GM19099 (cell line): ENCODE measurements around the gene AKAP8.
A peak's percentile ranks its signal among the peaks of the same experiment; 100 is the strongest.

Source experiments
- POLR2A ChIP-seq: IDR thresholded peaks from 3 replicates; pipeline ENCODE4 v1.6.1; 2011; ENCODE audit warnings: low read depth; ENCODE audit not compliant: insufficient read length; ENCODE audit errors: extremely low read depth

Gene AKAP8

DNA sequence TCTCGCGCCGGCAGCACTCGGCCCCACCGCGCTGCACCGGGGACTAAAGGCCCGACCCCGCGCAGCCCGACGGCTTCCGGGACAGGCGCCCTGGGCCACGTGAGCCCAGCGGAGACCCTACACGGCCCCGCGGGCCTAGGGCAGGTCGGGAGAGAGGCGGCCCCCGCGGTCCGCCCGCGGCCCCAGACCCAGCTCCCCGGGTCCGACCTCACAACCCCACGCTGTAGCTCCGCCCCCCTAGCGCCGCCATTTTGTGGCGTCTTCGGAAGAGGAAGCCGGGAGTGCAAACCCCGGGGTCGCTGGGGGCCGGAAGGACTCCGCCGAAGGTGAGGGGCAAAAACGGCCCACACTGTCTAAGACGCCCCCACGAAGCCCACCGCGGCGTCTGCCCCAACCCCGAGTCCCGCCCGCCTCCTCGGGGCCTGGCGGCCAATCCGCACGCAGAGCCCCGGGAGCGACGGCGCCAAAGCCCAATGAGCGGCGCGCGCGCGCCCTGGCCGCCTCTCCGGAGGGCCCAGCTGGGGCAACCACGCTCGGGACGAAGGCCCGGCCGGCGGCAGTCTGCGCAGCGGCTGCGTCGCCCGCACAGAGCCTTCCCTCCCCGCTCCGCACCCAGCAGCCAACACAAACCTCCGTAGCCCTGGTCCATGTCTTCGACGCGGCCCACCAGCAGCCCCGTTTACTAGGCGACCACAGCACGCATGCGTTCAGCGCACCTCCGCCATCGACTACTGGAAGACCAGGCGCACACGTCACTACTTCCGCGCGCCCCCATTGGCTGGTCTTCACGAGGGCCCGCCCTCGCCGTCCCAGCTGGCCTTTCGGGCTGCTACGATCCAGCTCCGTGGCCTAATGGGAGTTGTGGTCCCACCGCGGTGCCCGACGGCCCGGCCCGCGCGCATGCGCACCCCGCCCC, at the start of gene AKAP8:
TSS of gene AKAP8 (minus strand) at position 705 of the 916 bp plus-strand sequence. CDS start at position 649, 56 bp downstream.
- peak; percentile 68 for TF ChIP-seq POLR2A

DNA sequence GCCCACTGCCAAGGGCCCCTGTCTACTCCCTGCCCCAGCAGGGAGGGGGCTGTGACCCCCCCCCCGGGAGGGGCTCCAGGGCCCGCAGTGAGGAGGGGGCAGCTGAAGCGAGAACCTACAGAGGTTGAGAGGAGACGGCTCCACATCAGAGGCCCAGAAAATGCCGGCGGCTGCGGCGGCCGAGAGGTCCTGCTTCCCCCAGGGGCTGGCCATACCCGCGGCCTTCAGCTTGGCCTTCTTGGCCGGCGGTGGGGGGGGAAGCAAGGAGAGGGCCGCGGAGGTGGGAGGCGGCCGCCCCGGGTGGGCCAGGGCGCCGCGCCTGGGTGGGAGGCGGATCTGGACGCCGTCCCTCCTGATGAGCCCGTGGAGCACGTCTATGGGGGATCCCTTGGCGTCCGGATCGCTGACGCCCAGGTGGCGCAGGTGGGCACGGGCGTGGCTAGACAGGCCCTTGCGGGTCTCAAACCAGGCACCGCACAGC, 48.4 kb upstream of the AKAP8 start:
- no peak for TF ChIP-seq POLR2A

DNA sequence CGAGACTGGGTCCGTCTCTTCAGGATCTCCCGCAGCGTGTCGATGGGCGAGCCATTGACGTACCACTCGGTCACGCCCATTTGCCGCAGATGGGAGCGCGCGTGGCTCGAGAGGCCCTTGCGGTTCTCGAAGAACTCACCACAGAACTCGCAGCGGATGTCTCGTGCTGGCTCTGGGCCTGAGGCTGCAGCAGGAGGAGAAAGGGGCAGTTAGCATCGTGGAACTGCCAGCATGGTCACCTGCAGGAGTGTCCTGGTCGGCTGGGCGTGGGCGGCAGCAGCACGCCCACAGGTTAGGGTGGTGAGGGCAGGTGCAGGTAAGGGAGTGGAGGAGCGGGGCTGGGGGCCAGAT, 47.7 kb upstream of the AKAP8 start:
- no peak for TF ChIP-seq POLR2A

DNA sequence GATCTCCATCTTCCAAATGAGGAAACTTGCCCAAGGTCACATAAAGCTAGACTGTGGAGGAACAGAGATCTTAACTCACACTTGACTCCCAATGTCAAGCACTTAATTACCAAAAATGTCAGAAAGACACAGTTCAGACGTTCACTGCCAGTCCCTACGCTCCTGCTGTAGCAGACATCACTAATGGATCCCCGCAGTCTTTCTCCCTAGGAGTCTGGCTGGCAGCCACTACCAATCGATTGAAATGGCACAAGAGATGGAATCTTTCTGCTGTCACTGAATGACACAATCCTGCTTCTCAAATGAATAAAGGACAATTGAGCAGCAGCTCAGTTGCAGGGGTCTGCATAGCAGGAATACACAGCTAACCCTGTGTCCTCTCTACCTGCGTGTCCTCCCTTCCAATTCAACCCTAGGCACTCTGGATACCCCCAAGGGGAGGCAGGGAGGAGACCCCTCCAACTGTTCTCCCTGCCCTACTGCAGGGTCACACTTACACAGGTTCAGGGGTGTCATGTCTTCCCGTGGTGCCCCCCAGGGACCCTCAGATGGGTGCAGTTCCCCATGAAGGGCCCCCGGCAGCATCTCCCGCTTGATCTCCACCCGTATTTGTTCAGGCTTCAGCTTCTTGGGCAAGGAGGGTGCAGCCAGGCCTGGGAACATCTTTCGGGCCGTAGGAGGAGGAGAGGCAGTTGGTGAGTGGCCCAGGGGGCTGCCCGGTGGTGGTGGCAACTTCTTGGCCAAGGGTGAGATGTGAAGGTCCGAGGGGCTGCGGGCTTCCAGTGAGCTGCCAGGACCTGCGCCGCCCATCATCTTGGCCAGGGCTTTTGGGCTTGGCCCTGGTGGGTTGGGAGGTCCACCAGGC, 47.1 kb upstream of the AKAP8 start:
- TF ChIP-seq POLR2A, result no peak

DNA sequence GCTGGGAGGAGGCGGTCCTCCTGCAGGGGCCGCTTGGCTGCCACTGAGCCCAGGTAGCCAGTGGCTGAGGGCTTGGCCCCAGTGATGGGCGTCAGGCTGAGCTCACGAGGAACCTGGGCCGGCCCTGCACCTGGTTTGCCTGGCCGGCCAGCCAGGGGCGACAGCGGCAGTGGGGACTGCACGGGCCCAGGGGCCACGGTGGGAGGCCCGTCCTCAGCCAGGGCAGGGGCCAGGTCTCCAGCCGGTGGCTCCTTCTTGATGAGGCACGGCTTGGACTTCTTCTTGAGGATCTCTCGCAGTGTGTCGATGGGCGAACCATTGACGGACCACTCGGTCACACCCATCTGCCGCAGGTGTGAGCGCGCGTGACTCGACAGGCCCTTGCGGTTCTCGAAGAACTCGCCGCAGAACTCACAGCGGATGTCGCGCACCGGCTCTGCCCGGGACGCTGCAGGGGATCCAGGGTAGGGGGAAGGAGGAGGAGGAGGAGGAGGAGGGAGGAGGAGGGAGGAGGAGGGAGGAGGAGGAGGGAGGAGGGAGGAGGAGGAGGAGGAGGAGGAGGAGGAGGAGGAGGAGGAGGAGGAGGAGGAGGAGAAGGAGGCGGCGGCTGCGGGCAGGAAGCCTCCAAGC, 45.8 kb upstream of the AKAP8 start:
- no peak for TF ChIP-seq POLR2A

DNA sequence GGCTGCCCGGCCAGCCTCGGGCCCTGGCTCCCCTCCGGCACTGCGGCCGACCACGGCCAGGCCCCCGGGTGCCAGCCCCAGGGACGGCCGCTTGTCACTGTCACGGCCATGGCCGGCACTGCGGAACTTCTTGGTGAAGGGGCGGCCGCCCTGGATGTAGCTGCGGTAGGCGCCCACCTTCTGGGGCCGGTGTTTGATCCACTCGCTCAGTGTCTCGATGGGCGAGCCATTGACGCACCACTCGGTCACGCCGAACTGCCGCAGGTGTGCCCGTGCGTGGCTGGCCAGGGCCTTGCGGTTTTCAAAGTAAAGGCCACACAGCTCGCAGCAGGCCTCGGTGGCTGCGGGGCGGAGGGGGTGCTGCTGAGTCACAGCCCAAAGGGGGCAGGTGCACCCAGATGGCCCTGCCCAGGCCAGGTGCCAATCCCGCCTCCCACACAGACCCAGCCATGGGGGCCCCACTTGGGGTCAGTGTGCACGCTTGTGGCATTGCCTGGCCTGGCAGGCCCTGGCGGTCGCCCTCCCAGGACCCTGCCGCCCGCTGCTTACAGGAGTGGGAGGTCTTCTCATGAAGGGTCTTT, 45.2 kb upstream of the AKAP8 start:
- no peak for TF ChIP-seq POLR2A

DNA sequence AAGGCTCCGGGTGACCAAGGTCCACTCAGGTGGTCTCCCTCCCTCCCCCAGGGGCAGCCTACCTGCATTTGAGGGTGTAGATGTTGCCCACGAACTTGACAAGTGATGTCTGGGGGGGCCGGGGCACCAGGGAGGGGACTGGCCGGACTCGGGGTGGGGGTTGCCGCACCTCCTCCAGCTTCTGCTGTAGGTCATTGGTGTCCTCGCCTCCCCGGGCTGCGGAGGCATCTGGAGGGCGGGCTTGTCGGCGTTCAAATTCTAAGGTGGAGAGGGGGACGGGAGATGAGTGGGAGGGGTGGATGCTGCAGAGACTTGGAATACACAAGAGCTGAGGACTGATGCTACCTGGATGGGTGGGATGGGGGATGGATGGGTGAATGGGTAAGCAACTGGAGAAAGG, 44.5 kb upstream of the AKAP8 start:
- no peak for TF ChIP-seq POLR2A

DNA sequence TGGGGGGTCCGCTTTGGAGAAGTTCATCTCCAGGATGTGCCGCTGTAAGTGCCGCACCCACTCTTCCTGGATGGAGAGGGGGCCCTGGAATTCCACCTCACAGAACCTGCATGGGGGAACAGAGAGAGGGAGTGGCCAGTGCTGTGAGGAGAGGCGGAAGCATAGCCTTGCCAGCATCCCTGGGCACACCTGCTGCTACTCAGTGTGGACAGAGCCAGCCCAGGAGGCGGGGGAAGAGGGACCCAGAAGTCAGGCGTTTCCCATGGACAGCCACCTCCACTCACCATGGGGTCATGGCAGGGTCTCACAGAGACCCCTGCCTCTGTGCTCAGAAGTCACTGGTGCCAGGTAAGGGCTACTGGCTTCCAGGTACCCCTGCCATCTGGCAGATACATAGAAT, 43.5 kb upstream of the AKAP8 start:
- no peak for TF ChIP-seq POLR2A

DNA sequence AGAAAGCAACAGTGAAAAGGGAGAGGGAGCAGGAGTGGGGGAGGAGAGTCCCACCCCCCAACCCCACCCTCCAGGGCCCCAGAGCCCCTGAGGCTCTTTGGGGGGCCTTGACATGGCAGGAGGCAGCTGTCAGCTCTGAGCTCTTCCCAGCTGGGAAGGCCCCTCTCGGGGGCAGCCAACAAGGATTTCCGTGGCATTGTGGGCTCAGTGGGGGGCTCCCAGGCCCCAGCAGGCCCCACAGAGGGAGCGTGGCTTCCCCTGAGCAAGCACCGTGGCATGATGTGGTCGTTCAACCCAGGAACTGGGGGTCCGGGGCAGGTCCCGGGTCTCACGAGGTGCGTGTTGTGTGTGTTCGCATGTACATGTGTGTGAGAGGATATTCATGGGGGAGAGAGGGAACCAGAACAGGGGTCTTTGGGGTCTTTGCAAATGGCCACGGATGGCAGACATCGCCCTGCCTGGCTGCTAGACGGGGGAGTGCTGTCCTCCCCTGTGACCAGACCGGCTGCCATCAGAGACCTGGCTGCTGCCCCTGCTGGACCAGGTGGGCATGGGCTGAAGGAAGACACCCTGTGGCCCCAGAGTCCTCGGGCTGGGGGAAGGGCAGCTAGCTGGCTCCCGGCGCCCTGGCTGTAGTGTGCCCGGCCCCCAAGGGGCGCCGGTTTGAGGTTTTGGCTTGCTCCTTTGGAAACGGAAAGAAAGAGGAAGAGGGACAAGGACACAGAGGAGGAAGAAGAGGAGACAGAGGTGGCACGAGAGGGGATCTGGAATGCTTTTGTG, 42.9 kb upstream of the AKAP8 start:
- TF ChIP-seq POLR2A, result no peak

DNA sequence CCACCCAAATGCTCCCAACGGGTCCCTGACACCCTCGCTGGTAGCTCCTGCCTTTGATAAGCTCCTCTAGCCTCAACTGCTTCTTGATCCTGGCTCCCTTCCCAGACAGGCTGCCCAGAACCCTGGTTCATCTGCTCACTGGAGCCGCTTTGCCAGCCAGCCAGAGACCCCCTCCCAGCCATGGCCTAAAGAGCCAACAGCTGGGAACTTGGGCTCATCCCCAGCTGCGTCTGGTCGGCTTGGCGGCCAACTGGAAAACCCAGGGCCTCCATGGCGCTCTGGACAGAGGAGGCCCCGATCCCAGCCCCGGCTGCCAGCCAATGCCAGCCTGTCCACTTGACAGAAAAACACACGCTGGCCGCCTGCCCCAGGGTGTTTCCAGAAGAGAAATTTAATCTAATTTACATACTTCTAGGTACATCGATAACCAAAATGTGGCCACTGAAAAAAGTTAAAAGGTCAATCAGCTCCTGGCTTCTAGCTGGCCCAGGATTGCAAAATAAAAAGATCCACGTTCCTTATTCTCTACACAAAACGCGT, 42.2 kb upstream of the AKAP8 start:
- no peak for TF ChIP-seq POLR2A

DNA sequence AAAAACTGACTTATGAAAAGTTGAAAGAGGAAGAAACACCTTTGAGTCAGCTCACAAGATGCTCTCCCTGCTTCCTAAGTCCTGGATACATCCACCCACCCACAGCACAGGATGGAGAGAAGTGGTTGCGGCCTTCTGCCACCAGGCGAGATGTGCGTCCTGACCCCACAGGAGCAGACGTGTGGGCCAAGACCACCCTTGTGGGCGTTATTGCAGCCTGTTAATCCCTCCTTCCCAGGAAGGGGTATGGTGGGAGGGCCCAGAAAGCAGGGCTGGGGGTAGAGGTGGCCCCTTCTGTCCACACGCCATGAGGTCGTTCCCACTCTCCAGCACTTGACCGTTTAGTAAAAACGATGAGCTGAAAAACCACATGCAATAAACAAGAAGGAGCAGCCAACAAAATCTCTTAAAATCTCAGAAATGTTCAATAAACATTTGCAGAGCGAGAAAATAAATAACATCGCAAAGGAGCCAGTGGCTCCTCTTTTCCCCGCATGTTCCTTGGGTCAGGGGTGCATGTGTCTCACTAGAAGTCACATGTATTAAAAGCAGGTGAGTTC, 41.6 kb upstream of the AKAP8 start:
- no peak for TF ChIP-seq POLR2A

DNA sequence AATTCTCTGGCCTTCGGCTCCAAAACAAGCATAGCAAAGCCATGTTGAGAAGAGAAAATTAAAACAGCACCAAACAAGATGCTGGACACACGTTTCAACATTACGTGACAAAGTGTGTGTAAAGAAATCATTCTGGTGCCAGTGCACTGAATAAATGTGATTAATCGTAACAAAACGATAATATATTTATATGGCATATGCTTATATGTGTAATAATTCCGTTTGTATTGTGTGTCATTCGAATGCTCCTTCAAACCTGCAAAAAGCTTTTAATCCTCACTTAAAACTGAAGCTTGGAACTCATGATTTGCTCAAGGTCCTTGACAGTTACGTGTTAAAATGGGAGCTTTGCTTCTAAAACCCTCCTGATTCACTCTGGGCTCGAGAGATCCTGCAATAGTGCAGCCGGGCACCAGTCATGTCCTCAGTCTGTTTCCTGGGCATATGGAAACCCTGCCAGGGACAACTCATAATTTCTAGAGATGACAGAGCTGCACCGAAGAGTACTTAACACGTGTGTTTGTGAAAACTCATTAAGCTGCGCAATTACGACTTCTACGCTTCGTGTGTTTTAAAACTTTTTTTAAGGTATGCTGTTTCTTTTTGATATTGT, 39.9 kb upstream of the AKAP8 start:
- TF ChIP-seq POLR2A, result no peak
